ENCODE results near the gene S1PR5. TPM values are rescaled to one million over a fixed set of nuclear protein-coding genes. Genes with fewer than 3 reads are reported as not detected.

The S1PR5 gene
- total RNA-seq, 1 experiment from 2014 or later, result 4.4 TPM

DNA sequence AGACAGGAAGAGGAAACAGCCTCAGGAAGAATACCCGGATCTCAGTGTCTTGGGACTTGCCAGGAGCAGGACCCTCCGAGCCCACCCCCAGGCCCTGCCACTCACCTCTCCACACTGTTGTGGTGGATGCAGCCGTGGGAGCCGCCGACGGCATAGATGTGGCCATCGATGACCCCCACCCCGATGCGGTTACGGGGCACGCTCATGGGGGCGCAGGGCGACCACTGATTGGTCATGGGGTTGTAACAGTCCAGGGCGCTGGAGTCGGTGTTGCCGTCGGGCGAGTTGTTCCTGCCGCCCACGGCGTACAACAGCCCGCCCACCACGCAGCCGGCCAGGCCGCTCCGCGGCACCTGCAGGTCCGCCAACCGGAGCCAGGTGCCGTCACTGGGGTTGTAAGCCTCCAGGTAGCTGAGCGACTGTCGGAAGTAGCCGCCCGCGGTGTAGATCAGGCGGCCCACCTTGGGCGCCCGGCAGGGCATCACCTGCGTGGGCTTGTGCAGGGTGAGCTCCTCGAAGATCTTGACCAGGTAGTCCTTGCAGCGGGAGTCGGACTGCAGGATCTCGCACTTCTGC is 25.7 kb downstream of the S1PR5 start:
- no peak for ATAC-seq
- Histone ChIP-seq H3K27me3 (ENCODE audit: insufficient read depth, low read length) (no peaks in the 10 kb centered on the region), H3K4me3 (replicated peaks in 1 of 2; ENCODE audit: low read depth in 1 of 2, low read length in 2 of 2) (no peak overlapping the region), H3K27ac (ENCODE audit: low read depth, low read length) (no peak overlapping the region), H3K9me3 (ENCODE audit: control insufficient read depth in 1 of 2, insufficient read depth in 1 of 2, low read depth in 1 of 2, low read length in 2 of 2) (no peaks in the 10 kb centered on the region), H3K4me2 (ENCODE audit: low read length) (no peak overlapping the region), H3K36me3 (ENCODE audit: control insufficient read depth in 1 of 2, insufficient read depth in 2 of 2, low read length in 2 of 2) (peaks cover 24 to 29% of the 10 kb centered on the region in 2 experiments), H2AFZ (ENCODE audit: low read depth, low read length, poor library complexity, severe bottlenecking) (no peak overlapping the region), H3K79me2 (ENCODE audit: insufficient read depth, low read length) (peaks cover 68% of the 10 kb centered on the region), H3K4me1 (ENCODE audit: control insufficient read depth in 1 of 2, insufficient read depth in 2 of 2, low read length in 2 of 2) (no peaks in the 10 kb centered on the region), H3K9ac (ENCODE audit: low read length) (no peak overlapping the region), H3K9me2 (ENCODE audit: insufficient read depth) (no peaks in the 10 kb centered on the region), H4K20me1 (ENCODE audit: insufficient read depth) (no peaks in the 10 kb centered on the region)
- CTCF ChIA-PET, result interaction anchor here (0.7 kb wide), 1 partner anchor 208 kb away, joined by 3 read pairs; no protein-coding TSS in a partner anchor
- intact Hi-C loops (cut with micrococcal nuclease), result no loop called here
- RAD21 ChIA-PET (ENCODE audit: low non-redundant PET in 1 of 2, low total read pairs in 2 of 2, uncharacterized antibody in 2 of 2, unreplicated experiment in 2 of 2), result no interaction called here
- DNase-seq (ENCODE audit: low read depth, low spot score), result no peak
- POLR2A ChIA-PET, result no interaction called here
- no TSS peak for BruUV-seq (replicated peaks)
- no peak for TF ChIP-seq SIN3A (IDR thresholded peaks at IDR 0.05; ENCODE audit: low read depth)
- TF ChIP-seq ZNF274 (IDR thresholded peaks at IDR 0.05; ENCODE audit: low read depth, low read length), result no peak
- no peak for TF ChIP-seq YY1 (IDR thresholded peaks at IDR 0.05; ENCODE audit: extremely low read depth, insufficient replicate concordance, low read depth, low read length)
- no peak for TF ChIP-seq EZH2 (IDR thresholded peaks at IDR 0.05)
- TF ChIP-seq, protein P1, sequence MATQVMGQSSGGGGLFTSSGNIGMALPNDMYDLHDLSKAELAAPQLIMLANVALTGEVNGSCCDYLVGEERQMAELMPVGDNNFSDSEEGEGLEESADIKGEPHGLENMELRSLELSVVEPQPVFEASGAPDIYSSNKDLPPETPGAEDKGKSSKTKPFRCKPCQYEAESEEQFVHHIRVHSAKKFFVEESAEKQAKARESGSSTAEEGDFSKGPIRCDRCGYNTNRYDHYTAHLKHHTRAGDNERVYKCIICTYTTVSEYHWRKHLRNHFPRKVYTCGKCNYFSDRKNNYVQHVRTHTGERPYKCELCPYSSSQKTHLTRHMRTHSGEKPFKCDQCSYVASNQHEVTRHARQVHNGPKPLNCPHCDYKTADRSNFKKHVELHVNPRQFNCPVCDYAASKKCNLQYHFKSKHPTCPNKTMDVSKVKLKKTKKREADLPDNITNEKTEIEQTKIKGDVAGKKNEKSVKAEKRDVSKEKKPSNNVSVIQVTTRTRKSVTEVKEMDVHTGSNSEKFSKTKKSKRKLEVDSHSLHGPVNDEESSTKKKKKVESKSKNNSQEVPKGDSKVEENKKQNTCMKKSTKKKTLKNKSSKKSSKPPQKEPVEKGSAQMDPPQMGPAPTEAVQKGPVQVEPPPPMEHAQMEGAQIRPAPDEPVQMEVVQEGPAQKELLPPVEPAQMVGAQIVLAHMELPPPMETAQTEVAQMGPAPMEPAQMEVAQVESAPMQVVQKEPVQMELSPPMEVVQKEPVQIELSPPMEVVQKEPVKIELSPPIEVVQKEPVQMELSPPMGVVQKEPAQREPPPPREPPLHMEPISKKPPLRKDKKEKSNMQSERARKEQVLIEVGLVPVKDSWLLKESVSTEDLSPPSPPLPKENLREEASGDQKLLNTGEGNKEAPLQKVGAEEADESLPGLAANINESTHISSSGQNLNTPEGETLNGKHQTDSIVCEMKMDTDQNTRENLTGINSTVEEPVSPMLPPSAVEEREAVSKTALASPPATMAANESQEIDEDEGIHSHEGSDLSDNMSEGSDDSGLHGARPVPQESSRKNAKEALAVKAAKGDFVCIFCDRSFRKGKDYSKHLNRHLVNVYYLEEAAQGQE (IDR thresholded peaks at IDR 0.05; ENCODE audit: low read depth), result no peak
- TF ChIP-seq, protein P2, sequence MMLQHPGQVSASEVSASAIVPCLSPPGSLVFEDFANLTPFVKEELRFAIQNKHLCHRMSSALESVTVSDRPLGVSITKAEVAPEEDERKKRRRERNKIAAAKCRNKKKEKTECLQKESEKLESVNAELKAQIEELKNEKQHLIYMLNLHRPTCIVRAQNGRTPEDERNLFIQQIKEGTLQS (IDR thresholded peaks at IDR 0.05), result no peak
- no peak for TF ChIP-seq ZFX (IDR thresholded peaks at IDR 0.05)
- TF ChIP-seq, protein P3, sequence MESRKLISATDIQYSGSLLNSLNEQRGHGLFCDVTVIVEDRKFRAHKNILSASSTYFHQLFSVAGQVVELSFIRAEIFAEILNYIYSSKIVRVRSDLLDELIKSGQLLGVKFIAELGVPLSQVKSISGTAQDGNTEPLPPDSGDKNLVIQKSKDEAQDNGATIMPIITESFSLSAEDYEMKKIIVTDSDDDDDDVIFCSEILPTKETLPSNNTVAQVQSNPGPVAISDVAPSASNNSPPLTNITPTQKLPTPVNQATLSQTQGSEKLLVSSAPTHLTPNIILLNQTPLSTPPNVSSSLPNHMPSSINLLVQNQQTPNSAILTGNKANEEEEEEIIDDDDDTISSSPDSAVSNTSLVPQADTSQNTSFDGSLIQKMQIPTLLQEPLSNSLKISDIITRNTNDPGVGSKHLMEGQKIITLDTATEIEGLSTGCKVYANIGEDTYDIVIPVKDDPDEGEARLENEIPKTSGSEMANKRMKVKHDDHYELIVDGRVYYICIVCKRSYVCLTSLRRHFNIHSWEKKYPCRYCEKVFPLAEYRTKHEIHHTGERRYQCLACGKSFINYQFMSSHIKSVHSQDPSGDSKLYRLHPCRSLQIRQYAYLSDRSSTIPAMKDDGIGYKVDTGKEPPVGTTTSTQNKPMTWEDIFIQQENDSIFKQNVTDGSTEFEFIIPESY (IDR thresholded peaks at IDR 0.05; ENCODE audit: extremely low read depth, insufficient replicate concordance, low read length), result no peak
- TF ChIP-seq ELF1 (IDR thresholded peaks at IDR 0.05; ENCODE audit: borderline replicate concordance, low read depth), result no peak
- no peak for TF ChIP-seq JUND (IDR thresholded peaks at IDR 0.05)
- TF ChIP-seq POLR2AphosphoS5 (IDR thresholded peaks at IDR 0.05; ENCODE audit: low read depth, low read length), result no peak
- TF ChIP-seq FOSL1 (IDR thresholded peaks at IDR 0.05; ENCODE audit: low read depth), result no peak
- TF ChIP-seq EZH2phosphoT487 (IDR thresholded peaks at IDR 0.05; ENCODE audit: borderline replicate concordance), result no peak
- no peak for TF ChIP-seq CBX3 (IDR thresholded peaks at IDR 0.05; ENCODE audit: low read depth)
- no peak for TF ChIP-seq EGR1 (IDR thresholded peaks at IDR 0.05; ENCODE audit: low read depth)
- TF ChIP-seq TCF7L2 (IDR thresholded peaks at IDR 0.05; ENCODE audit: borderline replicate concordance, extremely low read depth, insufficient read depth, insufficient read length), result no peak
- TF ChIP-seq CEBPB (IDR thresholded peaks at IDR 0.05; ENCODE audit: low read depth), result no peak

Data from HCT116 (cell line).